Bone marrow (tissue), 2 donors: ENCODE results near the gene GNA14.
"Not testable (repeated sequence)": the region's sequence is repeated elsewhere in the genome, so short reads cannot be mapped to it uniquely, and the experiment has no call there.

Source experiments
- DNase-seq, 2 donors: peaks; one replicate each; lab custom pipeline; 2025; lab: John Stamatoyannopoulos, UW

GNA14 gene

DNA sequence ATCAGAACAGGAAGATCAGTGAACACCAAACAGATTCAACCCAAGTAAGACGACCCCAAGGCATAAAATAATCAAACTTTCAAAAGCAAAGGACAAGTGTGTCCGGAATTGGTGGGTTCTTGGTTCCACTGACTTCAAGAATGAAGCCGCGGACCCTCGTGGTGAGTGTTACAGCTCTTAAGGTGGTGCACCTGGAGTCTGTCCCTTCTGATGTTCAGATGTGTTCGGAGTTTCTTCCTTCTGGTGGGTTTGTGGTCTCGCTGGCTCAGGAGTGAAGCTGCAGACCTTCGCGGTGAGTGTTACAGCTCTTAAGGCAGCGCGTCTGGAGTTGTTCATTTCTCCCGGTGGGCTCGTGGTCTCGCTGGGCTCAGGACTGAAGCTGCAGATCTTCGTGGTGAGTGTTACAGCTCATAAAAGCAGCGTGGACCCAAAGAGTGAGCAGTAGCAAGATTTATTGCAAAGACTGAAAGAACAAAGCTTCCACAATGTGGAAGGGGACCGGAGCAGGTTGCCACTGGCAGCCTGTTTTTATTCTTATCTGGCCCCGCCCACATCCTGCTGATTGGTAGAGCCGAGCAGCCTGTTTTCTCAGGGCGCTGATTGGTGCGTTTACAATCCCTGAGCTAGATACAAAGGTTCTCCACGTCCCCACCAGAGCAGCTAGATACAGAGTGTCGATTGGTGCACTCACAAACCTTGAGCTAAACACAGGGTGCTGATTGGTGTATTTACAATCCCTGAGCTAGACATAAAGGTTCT, 158.5 kb downstream of the GNA14 start:
- DNase-seq, result not testable (repeated sequence)

DNA sequence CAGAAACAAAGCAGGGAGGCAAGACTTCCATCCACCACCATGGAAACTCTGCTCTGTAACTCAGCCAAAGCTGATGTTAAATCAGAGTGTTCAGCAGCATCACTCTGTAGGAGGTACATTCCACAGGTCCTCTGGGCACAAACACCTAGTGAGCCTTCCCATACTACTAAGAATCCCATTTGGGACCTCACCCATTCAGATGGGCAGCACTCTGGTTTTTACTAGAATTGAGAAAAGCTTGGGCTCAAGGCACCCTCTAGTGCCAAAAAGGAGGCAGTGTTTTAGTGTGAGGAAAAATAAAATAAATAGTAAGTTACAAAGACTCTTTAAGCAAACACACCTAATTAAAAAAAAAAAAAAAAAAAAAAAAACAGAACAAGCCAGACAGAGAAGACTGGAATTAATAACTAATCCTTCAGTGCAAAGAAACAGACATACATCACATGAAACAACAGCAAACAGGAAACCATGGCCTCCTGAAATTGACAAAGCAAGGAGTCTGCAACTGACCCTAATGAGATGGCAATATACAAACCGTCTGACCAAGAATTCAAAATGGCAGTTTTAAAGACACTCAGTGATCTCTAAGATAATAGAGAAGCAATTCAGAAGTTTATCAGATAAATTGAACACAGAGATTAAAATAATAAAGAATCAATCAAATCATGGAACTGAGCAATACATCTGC, 159.5 kb downstream of the GNA14 start:
- DNase-seq, result no peak

DNA sequence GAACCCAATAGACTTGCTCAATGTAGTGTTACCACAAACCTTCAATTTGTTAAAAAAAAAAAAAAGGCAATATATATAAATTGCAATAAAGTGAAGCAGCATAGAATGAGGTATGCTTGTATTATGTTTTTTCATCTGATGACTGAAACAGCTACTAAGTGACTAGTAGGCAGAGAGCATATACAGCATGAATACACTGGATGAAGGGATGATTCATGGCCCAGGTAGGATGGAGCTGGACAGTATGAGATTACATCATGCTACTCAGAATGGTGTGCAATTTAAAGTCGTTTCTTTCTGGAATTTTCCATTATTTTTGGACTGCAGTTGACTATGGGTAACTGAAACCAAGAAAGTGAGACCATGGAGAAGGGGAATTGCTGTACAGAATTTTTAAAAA, 161.2 kb downstream of the GNA14 start:
- DNase-seq, result no peak

DNA sequence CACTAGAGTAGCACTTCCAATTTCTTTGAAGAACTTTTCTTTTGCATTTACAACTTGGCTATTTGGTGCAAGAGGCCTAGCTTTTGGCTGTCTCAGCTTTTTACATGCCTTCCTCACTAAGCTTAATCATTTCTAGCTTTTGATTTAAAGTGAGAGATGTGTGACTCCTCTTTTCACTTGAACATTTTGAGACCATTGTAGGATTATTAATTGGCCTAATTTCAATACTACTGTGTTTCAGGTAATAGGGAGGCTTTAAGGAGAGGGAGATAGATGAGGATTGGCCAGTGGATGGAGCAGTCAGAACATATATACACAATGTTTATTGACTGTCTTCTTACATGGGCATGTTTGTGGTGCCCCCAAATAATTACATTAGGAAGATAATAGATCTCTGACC, 161.7 kb downstream of the GNA14 start:
- no peak for DNase-seq

DNA sequence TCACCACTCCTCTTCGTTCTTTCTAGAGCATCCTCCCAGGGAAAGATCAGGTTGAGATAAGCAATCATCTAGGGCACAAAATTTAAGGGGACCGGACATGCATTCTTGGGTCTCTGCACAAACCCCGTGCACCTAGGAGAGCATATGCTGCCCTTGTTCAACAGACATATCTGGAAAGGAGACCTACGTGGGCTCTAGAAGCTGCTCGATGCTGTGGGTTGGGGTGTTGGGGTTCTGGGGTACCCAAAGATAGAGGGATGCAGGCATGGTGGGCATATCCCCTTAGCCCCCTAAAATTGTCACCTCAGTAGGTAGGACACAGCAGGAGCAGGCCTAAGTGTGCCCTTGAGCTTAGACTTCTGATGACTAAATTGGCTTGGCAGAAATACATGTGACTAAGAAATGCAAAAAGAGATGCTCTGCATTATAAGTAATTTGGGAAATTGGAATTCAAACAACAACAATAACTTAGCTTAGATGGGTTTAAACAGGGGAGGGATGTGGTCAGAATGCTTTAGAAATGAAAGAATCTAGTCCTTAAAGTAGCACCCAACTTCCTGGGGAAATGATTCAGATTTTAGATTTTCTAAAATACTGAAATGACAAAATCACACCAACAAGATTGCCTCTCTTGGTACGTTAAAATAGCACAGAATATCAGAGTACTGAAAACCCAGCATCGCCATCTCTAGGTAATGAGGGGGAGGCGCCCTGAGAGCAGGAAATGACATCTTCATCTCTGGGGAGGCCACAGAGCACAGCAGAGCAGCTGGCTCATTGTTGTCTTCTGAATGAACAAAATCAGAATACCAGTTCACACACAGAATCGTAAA, 172.3 kb downstream of the GNA14 start:
- DNase-seq, result no peak

DNA sequence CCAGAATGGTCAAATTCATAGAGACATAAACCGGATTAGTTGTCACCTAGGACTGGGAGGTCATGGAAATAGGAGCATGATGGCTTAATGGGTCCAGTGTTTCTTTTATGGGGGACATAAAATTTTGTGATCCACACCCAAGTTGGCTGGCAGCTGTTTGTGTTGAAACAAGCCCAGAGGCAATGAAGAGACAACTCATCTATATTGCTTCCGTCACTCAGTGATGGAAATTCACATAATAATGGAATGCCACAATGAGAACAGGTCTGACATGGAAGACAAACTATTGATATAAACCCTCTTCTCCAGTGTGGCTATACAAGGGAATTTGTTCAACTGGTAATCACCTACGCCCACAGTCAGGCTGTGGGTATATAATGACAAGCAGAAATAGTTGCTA, 173.2 kb downstream of the GNA14 start:
- no peak for DNase-seq

DNA sequence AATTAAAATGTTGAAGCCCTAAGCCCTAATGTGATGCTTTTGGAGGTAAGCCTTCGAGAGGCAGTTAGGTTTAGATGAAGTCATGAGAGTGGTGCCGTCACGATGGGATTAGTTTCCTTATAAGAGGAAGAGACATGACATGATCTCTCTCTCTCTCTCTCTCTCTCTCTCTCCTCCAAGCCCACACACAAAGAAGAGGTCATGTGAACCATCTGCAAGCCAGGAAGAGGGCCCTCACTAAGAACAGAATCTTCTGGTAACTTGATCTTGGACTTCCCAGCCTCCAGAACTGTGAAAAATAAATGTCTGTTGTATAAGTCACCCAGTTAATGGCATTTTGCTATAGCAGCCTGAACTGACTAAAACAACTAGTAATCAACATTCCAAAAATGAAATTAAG, 175.5 kb downstream of the GNA14 start:
- no peak for DNase-seq

DNA sequence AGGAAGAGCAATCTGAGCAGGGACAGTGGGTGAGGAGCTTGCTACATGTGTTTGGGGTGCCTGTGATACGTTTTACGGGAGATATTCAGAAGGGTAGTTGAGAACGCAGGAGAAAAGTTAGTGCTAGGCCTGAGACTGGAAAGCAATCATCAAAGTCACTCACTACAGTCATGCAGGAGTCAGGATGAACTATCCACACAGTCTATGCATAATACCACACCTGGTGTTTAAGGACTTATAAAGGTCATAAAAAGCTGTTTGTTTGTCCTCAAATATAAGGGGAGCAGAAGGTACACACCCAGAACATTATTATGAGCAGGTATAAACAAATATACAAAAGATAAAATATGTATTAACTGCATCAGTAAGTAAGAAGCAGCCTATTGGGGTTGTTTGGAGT, 176.6 kb downstream of the GNA14 start:
- DNase-seq, result no peak

DNA sequence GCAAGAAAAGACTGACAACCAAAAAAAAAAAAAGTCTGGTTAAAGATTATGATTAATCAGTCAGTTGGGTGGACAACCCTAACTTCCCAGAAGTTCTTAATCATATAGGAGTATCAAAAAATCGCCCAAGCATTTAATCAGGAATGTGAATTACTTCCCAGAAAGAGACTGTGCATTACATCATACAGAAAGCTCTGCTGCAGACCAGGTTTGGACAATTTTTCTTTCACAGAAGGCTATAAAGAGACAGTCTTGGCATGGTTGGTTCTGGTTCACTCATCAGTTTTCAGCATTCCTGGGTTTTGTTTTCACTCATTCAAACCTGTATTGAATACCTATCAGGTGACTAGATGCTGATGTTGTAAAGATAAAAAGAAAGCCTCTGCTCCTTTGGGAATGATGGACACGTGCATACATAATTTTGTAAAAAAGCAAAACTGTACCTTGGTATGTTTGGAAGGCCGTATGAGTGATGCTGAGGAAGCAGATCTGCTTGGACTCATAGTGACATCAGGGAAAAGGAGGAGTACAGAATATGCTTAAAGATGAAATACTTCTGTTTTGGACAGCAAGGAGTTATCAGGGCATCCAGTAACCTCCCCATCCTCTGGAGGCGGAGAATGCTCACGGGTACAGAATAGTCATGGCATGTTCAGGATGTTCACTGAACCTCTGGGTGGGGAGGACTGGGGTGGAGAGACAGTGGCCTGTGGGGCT, 178.4 kb downstream of the GNA14 start:
- no peak for DNase-seq

DNA sequence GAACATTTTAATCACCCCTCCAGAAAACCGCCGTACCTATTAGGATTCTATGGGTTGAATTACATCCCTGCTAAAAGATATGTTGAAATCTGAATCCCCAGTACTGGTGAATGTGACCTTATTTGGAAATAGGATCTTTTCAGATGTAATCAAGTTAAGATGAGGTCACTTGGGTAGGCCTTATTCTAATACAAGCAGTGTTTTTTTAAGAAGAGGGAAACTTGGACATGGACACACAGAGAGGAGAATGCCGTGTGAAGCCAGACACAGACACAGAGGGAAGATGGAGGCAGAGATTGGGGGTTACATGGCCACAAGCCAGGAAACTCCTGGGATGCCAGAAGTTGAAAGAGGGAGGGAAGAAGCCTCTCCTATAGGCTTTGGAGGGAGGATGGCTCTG, 183.5 kb downstream of the GNA14 start:
- no peak for DNase-seq

DNA sequence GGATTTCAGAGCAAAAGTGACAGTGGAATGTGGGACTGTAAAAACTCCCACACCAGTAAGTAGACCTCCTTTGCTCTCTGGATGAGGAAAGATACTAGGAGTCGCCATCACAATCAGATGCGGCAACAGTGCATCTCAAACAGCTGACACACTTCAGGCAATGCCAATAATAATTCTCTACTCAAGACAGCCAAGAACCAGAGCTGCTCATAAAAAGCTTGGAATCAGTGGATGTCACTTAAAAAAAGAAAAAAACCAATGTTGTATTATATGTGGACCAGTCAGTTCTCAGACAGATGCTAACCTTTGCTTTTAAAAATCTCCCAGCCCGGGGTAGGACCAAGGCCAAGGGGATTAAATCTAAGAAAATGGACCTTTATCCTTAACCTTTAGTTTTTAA, 185.0 kb downstream of the GNA14 start:
- DNase-seq, result no peak

DNA sequence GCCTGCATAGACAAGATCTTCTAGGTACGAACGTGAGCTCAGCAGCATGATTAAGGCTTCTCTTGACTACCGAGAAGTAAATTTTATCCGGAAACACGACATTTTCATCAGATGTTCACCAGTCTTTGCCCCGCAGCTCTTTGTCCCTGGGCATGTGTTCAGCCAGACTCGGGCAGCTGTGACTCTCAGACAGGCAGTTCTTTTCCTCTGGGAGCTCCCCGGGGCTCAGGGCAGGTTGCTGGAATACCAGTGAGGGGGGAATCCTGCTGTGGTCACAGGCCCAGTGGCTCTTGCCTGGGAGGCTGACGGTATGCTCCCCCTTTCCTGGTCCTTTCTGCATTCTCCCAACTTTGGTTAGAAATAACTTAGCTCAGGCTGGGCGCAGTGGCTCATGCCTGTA, 186.1 kb downstream of the GNA14 start:
- DNase-seq, result no peak

DNA sequence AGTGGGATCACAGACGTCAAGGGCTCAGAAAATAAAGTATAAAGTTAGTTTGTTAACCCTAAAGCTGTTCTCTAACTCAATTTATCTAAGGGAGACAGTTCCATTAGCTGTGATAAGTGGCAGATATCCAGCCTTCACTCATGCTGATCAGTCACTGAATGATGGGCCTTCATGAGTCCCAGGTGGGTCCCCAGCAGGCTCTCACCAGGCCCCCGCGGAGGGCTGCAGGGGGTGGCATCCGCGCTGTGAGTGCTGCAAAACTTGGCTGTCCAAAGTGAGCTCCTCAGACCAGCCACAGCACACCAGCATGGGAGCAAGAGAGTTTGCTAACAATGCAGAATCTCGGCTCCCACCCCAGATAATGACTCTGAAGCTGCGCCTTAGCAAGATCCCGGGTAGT, 187.2 kb downstream of the GNA14 start:
- no peak for DNase-seq

DNA sequence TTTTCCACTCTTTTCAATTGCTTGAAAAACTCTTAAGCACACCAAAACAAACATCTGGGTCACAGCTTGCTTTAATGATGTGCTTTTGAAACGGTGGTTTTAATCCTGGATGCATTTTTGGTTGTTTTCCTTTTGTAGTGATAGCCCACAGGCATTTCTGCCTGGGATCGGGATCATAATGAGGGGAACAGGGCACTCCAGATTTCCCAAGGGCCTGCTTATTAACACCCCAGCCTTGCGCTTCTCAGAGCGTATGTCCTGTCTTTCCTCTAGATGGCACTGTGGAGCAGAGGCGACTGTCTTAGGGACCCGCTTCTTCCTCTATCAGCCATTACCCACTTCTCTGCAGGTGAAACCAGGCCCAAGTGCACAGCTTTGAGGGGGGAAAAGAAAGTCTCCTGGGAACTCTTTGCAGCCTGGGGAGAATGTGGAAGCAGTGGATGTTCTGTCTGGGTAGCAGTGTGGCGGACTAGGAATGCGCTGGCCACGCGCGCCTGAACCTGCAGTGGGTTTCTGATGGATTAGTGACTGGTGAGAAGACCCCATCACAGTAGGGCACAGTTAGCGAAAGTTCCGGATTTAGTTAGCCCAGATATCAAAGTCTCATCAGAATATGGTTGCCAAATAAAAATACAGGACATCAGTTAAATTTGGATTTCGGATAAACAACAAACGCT, 190.1 kb downstream of the GNA14 start:
- DNase-seq, result peak in 1 of 2 donors; percentile 77

DNA sequence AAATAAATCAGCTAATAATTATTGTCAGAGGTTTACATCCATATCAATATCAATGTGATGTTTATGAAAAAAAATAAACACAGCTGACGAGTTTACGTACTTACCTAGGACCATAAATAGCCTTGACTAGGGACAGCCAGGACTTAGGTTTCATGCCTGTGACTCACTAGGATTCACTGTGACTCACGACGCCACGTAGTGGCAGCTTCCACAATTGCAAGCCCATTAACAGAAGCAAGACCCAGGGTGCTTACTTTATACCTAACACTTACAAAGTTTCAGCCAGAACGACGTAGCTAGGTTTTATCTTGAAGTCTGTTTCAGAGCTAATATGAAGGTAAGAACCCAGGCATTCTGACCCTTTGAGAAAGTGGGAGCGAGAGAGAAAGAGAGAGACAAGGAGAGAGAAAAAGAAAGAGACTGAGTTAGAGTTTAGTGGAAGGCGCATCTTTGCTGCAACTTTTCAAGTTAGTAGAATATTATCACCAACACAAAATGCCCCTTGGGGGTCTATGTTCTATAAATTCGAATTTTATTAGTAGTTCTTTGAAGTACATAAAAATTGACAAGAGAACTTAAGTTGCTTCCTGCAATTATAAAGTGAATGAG, 191.2 kb downstream of the GNA14 start:
- DNase-seq, result peak; percentile 20 to 75

DNA sequence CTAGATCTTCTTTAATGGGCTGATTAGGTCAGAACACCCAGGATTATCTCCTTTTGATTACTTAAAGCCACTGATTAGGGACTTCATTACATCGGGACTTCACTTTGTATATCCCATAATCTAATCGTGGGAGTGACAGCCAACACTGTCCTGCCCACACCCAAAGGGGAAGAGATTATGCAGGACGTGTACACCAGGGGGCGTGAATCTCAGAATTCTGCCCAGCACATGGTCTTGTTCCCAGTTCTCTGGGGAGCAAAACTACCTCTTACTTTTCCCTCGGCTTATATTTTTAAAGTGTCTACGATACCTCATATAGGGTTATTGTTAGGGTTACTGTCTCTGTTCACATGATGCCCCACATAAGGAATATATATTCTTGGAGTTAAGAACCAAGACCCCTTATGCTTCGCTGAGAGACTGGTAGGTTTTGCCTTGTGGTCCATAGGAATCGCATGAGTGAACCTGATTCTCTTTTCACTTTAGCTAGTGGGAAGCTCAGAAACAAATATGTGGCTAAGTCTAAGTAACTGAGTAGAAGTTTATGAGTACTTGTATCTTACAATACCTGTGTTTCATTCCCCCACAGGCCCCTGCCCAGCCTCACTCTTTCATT, 192.7 kb downstream of the GNA14 start:
- no peak for DNase-seq

DNA sequence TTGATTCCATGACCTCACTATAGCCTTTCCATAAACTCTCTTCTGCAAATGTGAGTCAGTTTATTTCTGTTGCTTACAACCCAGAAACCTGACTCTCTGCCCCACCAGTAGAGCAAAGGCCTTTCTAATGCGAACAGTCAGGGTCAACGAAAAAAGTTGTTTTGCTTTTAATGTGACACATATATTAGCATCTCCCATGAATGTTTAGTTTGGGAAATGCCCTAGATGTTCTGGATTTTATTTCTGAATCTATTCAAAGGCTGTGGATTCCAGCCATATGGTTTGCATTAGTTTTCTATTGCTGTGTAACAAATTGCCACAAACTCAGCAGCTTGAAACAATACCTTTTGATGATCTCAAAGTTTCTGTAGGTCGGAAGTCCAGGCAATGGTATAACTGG, 193.5 kb downstream of the GNA14 start:
- no peak for DNase-seq

DNA sequence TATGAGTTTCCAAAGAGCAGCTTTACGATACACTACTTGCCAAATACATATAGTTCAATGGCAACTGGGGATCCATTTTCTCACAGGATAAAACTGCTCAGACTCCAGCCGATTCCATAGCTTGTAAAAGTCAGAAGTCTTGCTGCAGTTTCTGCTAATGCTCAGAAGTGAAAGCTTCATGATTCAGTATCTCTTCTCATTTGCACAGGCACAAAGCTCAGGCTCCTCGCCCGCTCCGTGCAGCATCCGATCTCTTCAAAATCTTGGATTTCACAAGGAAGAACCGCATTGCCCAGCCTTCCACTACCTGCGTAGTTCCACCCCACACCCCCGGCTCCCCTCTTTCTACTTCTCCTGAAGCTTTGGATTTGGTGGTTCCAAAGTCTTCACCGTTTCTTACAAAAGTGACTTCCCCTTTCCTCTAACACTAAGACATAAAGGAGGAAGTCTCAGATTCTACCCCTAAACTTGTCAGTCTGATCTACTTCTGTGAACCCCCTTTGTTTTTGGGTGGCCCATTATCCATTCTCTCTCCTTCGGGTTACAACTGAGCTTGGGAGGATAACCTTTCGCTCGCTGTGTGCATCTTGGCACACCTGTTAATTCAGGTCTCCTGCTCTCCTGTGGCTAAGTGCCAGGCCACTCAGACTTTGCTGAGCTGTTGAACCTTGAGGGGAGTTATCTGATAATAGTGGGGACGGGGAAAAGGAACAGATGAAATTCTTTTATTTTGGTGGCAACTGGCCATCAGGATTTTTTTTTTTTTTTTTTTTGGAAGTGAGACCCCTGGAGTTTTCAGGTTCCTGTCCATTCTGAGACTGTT, 194.1 kb downstream of the GNA14 start:
- peak; percentile 5 to 67 for DNase-seq

DNA sequence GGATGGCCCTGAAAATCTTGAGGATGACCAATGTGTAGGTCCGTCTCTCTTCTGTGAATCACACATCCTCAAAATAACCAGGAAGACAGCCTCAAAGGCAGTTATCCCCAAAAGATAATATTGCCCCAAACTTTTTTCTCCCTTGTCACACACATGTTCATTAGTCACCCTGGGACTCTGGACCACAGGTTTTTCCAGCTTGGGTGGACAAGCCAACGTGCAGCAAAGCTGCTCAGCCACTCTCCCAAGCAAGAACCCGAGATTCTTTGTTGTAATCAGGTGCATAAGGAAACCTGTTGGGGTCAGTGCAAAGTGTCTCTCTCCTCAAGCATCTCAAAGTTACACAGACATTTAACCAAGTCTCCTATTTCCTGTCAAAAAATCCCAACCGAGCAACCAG, 196.6 kb downstream of the GNA14 start:
- no peak for DNase-seq

DNA sequence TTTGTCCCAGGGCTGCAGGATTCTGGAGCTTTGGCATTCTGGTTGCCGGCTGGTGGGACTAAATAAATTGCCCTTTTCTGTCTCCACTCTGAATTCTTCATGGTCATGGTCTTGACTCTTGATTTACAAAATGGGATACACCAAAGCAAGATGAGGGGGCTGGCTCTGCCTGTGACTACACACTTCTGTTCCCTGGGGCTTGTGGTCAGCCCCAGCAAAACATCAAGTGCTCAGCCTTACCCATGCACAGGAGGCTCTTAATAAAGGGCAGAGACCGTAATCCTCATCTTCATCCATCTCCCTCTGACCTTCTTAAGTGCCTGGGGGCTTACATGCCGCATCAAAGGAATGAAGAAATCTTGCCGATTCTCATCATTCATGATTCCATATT, 198.0 kb downstream of the GNA14 start:
- no peak for DNase-seq
